ENCODE results near the gene INTS1.
A peak's percentile ranks its signal among the peaks of the same experiment; 100 is the strongest.

Gene INTS1

GRCh38 chr7:1539181-1539881, 35.1 kb upstream of the INTS1 start:
- ChIA-PET POLR2A (no interaction called here), CTCF (no interaction called here)
- TF ChIP-seq ZNF384 (IDR thresholded peaks at IDR 0.05): no peak
- TF ChIP-seq BHLHE40 (IDR thresholded peaks at IDR 0.05; ENCODE audit: borderline replicate concordance): no peak
- DNase-seq (ENCODE audit: extremely low spot score): no peak

DNA sequence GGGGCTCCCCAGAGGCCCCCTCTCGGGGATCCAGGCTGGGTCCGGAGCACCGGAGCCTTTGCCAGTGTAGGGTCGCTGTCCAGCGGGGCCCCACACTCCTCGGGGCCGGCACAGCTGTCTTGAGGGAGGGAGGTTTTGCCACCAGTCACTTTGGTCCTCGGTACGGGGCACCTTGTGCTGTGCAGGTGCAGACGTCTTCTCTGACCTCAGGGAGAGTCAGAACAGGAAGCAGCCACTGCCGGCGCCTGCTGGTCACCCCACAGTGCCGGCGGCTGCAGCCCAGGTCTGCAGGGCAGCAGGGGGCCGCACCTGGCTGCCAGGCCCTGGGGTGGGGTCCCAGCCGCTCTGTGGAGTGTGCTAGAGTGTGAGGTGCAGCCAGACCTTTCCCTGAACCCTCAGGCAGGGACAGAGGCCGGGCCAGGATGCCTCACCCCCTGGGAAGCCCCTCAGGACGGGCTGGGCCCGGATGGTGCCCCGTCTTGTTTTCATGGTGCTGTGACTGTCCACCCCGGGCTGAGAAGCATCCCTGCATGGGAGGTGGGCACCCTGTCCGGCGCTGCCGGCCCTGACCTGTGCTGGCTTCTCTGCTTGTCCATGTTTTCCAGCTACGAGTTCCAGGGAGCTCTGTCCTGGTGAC, 34.5 kb upstream of the INTS1 start:
- CTCF ChIA-PET: no interaction called here
- DNase-seq (ENCODE audit: extremely low spot score): no peak
- POLR2A ChIA-PET: no interaction called here
- TF ChIP-seq SP1 (IDR thresholded peaks at IDR 0.05) (no peak), FOXA1 (IDR thresholded peaks at IDR 0.05) (no peak), FOXK2 (IDR thresholded peaks at IDR 0.05) (no peak), BHLHE40 (IDR thresholded peaks at IDR 0.05; ENCODE audit: borderline replicate concordance) (no peak), L3MBTL2 (conservative IDR thresholded peaks at IDR 0.05) (no peak), CTBP1 (IDR thresholded peaks at IDR 0.05; ENCODE audit: borderline replicate concordance) (no peak), HDGF (IDR thresholded peaks at IDR 0.05; ENCODE audit: borderline replicate concordance) (no peak), ELF4 (IDR thresholded peaks at IDR 0.05) (no peak), FOXM1 (IDR thresholded peaks at IDR 0.05; ENCODE audit: borderline replicate concordance) (no peak), SUZ12 (IDR thresholded peaks at IDR 0.05) (no peak), ARNT (IDR thresholded peaks at IDR 0.05) (no peak), LEF1 (IDR thresholded peaks at IDR 0.05; ENCODE audit: borderline replicate concordance) (no peak), TARDBP (IDR thresholded peaks at IDR 0.05) (no peak), NFRKB (IDR thresholded peaks at IDR 0.05) (no peak), PKNOX1 (IDR thresholded peaks at IDR 0.05) (no peak), ZNF384 (IDR thresholded peaks at IDR 0.05) (no peak)

DNA sequence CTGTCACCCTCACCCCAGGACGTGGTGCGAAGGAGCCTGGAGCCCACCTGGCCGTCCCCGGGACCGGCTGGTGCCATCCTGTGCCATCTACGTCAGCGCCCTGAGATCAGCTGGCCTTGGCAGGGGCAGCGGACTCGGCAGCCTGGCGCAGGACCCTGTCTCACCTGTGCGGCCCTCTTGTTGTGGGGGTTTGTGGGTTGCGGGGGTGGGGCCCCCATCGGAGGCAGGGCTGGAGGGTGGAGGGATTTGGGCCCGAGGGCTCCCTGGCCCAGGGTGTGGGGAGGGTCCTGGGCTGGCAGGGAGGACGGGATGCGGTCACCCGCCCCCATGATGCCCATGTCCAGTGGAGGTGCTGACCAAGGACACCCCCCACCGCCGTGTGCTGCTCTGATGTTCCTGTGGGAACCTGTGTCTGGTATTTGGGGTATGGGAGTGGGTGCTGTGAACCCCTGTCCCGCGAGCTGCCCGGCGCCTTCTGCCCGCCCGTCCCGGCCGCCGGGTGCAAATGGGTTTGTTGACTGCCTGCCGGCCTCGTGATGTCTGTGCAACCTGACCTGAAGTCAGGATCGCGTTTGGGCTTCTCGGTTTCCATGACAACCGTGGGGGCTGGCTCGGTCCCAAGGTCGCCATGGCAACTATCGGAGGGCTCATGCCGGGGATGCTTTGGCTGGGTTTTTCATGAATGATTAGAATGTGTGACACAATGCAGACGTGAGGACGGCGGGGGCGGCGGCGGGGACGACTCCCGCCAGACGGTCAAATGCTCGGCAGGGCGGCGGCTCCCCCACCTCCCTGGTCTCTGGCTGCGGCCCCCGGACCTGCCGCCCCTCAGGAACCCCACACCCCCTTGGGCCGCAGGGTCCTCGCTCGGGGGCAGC, 33.6 kb upstream of the INTS1 start:
- TF ChIP-seq BHLHE40 (IDR thresholded peaks at IDR 0.05; ENCODE audit: borderline replicate concordance): no peak
- TF ChIP-seq L3MBTL2 (conservative IDR thresholded peaks at IDR 0.05): no peak
- TF ChIP-seq ZNF384 (IDR thresholded peaks at IDR 0.05): no peak
- TF ChIP-seq HDGF (IDR thresholded peaks at IDR 0.05; ENCODE audit: borderline replicate concordance): no peak
- no peak for TF ChIP-seq FOXA1 (IDR thresholded peaks at IDR 0.05)
- no peak for TF ChIP-seq PKNOX1 (IDR thresholded peaks at IDR 0.05)
- TF ChIP-seq CTBP1 (IDR thresholded peaks at IDR 0.05; ENCODE audit: borderline replicate concordance): no peak
- no peak for TF ChIP-seq ARNT (IDR thresholded peaks at IDR 0.05)
- no peak for TF ChIP-seq ELF4 (IDR thresholded peaks at IDR 0.05)
- TF ChIP-seq NFRKB (IDR thresholded peaks at IDR 0.05): no peak
- TF ChIP-seq FOXK2 (IDR thresholded peaks at IDR 0.05): no peak
- no peak for TF ChIP-seq SUZ12 (IDR thresholded peaks at IDR 0.05)
- TF ChIP-seq FOXM1 (IDR thresholded peaks at IDR 0.05; ENCODE audit: borderline replicate concordance): no peak
- no peak for TF ChIP-seq SP1 (IDR thresholded peaks at IDR 0.05)
- TF ChIP-seq TARDBP (IDR thresholded peaks at IDR 0.05): no peak
- TF ChIP-seq LEF1 (IDR thresholded peaks at IDR 0.05; ENCODE audit: borderline replicate concordance): no peak
- peak; percentile 46 for DNase-seq (ENCODE audit: extremely low spot score)
- ChIA-PET POLR2A (interaction anchor here (1.2 kb wide), 1 partner anchor 31 kb away, joined by 5 read pairs; no protein-coding TSS in a partner anchor), CTCF (no interaction called here)

DNA sequence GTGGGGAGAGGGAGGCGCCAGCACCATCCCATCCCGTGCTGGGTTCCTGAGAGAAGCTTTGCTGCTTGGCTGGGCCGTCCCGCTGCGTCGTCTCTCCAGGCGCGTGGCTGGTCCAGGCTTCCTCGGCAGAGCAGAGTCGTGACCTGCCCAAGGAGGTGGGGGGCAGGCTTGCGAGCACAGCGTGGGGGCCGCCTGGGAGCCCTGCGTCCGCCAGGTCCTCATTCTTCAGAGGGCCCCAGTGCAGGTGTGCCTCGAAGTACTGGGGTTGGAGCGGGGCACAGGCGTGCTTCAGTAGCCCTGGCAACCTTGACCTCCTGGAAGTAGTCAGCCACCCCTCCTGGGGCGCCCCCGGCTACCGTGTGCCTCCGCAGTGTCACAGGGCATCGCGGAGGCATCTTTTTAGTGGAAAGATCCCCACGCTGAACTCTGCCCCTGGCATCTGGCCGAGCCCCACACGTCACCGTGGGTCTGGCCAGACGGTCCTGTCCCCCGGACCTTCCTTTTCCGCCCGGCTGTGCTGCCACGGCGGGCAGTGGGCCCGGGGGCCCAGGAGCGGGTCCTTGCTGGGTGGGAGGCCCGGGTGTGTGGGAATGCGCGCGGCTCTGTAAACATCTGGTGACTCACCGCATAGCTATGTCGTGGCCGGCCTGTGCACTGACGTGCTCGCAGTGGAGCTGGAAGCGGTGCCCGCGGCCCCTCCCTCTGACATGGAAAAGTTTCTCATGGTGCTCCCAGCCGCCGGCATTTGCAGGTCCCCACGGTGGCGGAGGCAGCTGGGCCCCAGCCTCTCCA, 32.8 kb upstream of the INTS1 start:
- ChIA-PET CTCF (interaction anchor here (1.3 kb wide), 1 partner anchor 20 kb away, joined by 4 read pairs; no protein-coding TSS in a partner anchor), POLR2A (interaction anchor here (1.2 to 1.4 kb wide), 2 partner anchors 30 to 32 kb away, joined by 3 to 5 read pairs; no protein-coding TSS in a partner anchor)
- TF ChIP-seq ELF4 (IDR thresholded peaks at IDR 0.05) (no peak), HDGF (IDR thresholded peaks at IDR 0.05; ENCODE audit: borderline replicate concordance) (no peak), BHLHE40 (IDR thresholded peaks at IDR 0.05; ENCODE audit: borderline replicate concordance) (no peak), FOXM1 (IDR thresholded peaks at IDR 0.05; ENCODE audit: borderline replicate concordance) (no peak), TARDBP (IDR thresholded peaks at IDR 0.05) (no peak), SP1 (IDR thresholded peaks at IDR 0.05) (no peak), LEF1 (IDR thresholded peaks at IDR 0.05; ENCODE audit: borderline replicate concordance) (no peak), ZNF384 (IDR thresholded peaks at IDR 0.05) (no peak), FOXA1 (IDR thresholded peaks at IDR 0.05) (no peak), SUZ12 (IDR thresholded peaks at IDR 0.05) (no peak)
- peak; percentile 82 for DNase-seq (ENCODE audit: extremely low spot score)

GRCh38 chr7:1536455-1536742, 32.2 kb upstream of the INTS1 start:
- no peak for DNase-seq (ENCODE audit: extremely low spot score)
- CTCF ChIA-PET: interaction anchor here (1.3 kb wide), 1 partner anchor 20 kb away, joined by 4 read pairs; no protein-coding TSS in a partner anchor
- TF ChIP-seq ZNF384 (IDR thresholded peaks at IDR 0.05): no peak
- no peak for TF ChIP-seq SP1 (IDR thresholded peaks at IDR 0.05)
- no peak for TF ChIP-seq SUZ12 (IDR thresholded peaks at IDR 0.05)
- no peak for TF ChIP-seq NFRKB (IDR thresholded peaks at IDR 0.05)
- no peak for TF ChIP-seq LEF1 (IDR thresholded peaks at IDR 0.05; ENCODE audit: borderline replicate concordance)
- TF ChIP-seq ELF4 (IDR thresholded peaks at IDR 0.05): no peak
- no peak for TF ChIP-seq FOXM1 (IDR thresholded peaks at IDR 0.05; ENCODE audit: borderline replicate concordance)
- TF ChIP-seq ARNT (IDR thresholded peaks at IDR 0.05): no peak
- TF ChIP-seq HDGF (IDR thresholded peaks at IDR 0.05; ENCODE audit: borderline replicate concordance): no peak
- no peak for TF ChIP-seq L3MBTL2 (conservative IDR thresholded peaks at IDR 0.05)
- no peak for TF ChIP-seq CTBP1 (IDR thresholded peaks at IDR 0.05; ENCODE audit: borderline replicate concordance)
- TF ChIP-seq FOXK2 (IDR thresholded peaks at IDR 0.05): no peak
- no peak for TF ChIP-seq TARDBP (IDR thresholded peaks at IDR 0.05)
- TF ChIP-seq BHLHE40 (IDR thresholded peaks at IDR 0.05; ENCODE audit: borderline replicate concordance): no peak
- TF ChIP-seq PKNOX1 (IDR thresholded peaks at IDR 0.05): no peak
- TF ChIP-seq FOXA1 (IDR thresholded peaks at IDR 0.05): no peak
- POLR2A ChIA-PET: interaction anchor here (1.2 to 1.4 kb wide), 2 partner anchors 30 to 31 kb away, joined by 3 to 5 read pairs; no protein-coding TSS in a partner anchor
